Measurements from ENCODE around the gene LAMA2.

GRCh38 chr6:129253242-129253641, 370.3 kb downstream of the LAMA2 start:
- TF ChIP-seq POLR2A (IDR thresholded peaks at IDR 0.05) (no peak), CTCF (IDR thresholded peaks at IDR 0.05) (no peak)
